Gastroesophageal sphincter (tissue), 4 donors: Measurements from ENCODE around the gene WBP2. TPM values are rescaled to one million over a fixed set of nuclear protein-coding genes. Genes with fewer than 3 reads are reported as not detected.

Experiments used
- ATAC-seq: fragments of 150-250 bp; one replicate; pipeline ENCODE4 v1.9.1; 2016; ENCODE audit warnings: mild to moderate bottlenecking, moderate library complexity
- H3K27ac ChIP-seq, 4 donors: fragments of 200-600 bp; sonication (generic) in 3 of 4; 1 replicate in 3 of 4; 2 replicates in 1 of 4; pipeline ENCODE4 v1.5.1; 2016 to 2019
- H3K27me3 ChIP-seq: fragments of 200-600 bp; sonication (generic); one replicate; pipeline ENCODE4 v1.5.1; 2019
- H3K36me3 ChIP-seq, 2 donors: fragments of 200-600 bp; sonication (generic); one replicate each; pipeline ENCODE4 v1.5.1; 2019; ENCODE audit warnings: control low read depth in 1 of 2
- H3K4me1 ChIP-seq, 3 donors: fragments of 200-600 bp; sonication (generic); 1 replicate in 2 of 3; 2 replicates in 1 of 3; pipeline ENCODE4 v1.5.1; 2016 to 2019; ENCODE audit warnings: control low read depth in 2 of 3
- H3K4me3 ChIP-seq, 2 donors: fragments of 200-600 bp; sonication (generic); one replicate each; pipeline ENCODE4 v1.5.1; 2019; ENCODE audit warnings: mild to moderate bottlenecking in 1 of 2, moderate library complexity in 1 of 2
- H3K9me3 ChIP-seq, 3 donors: fragments of 200-600 bp; sonication (generic); one replicate each; pipeline ENCODE4 v1.5.1; 2017 to 2019; ENCODE audit warnings: control low read depth in 2 of 3
- EP300 ChIP-seq: sonication (generic); formaldehyde crosslinking; IDR thresholded peaks from one replicate; pipeline ENCODE4 v1.6.1; 2017; ENCODE audit warnings: antibody characterized with exemption, mild to moderate bottlenecking
- POLR2A ChIP-seq, 2 donors: fragments of 450-650 bp; IDR thresholded peaks; one replicate each; pipeline ENCODE4 v1.6.1; 2017; ENCODE audit warnings: antibody characterized with exemption in 2 of 2, mild to moderate bottlenecking in 2 of 2, moderate library complexity in 1 of 2
- POLR2AphosphoS5 ChIP-seq: sonication (generic); formaldehyde crosslinking; IDR thresholded peaks from one replicate; pipeline ENCODE4 v1.6.1; 2017; ENCODE audit warnings: antibody characterized with exemption
- WGBS, 2 donors: methylation state at CpG; one replicate each; pipeline ENCODE4 v1.1.5; 2018; ENCODE audit warnings: low coverage in 1 of 2; 5-methylcytosine and 5-hydroxymethylcytosine counted together
- total RNA-seq, 4 donors: library from RNA; depleted of rRNA; stranded (reverse); fragments of >200 nt; gene quantifications; one replicate each; pipeline ENCODE4 v1.1.0, GENCODE V29; 2016
- TF ChIP-seq, protein P1 (sequence below), 4 experiments: fragments of 200-600 bp in 2 of 4; fragments of 450-650 bp in 2 of 4; sonication (generic) in 1 of 4; IDR thresholded peaks; one replicate each; pipeline ENCODE4 v1.5.1; 2017 to 2019; ENCODE audit warnings: antibody characterized with exemption in 4 of 4, mild to moderate bottlenecking in 2 of 4, moderate library complexity in 2 of 4

The WBP2 gene
- total RNA-seq, 4 donors from 2014 or later: 50.0 to 83.9 (median 57.6) TPM

DNA sequence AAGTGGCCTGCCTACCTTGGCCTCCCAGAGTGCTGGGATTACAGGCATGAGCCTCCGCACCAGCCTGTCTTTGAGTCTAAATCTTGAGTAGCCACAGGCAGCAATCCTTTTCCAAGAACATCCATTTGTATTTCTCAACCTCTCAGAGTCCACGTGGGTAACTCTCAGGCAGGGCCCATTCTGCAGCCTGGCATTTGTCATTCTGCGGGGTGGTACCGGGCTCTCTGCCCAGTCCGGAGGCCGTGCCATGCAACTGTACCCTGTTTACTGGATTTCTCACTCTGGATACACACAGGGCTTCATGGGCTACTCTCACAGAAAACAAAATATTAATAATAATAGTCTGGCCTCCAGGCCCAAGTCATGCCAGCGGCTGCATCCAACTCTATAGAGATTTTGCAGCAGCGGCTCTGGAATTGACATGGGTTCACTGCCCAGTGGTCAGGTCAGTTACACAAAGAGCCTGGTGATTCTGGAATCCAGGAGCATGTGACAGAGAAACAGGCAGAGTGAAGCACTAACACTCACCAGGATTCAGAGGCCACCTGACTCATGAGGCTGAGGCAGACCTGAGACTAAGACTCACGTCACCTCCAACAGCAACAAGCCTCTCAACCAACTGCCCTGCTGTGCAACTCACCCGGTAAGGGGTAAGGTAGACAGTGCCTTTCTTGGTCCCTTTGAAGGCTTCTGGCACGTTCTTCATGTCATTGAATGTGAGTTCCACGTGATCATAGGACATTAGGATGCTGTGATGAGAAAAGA, 4.0 kb downstream of the WBP2 start:
- TF ChIP-seq POLR2A (IDR thresholded peaks at IDR 0.05): no peak
- no peak for TF ChIP-seq EP300
- peak; percentile 50 for TF ChIP-seq POLR2AphosphoS5
- TF ChIP-seq, protein P1, sequence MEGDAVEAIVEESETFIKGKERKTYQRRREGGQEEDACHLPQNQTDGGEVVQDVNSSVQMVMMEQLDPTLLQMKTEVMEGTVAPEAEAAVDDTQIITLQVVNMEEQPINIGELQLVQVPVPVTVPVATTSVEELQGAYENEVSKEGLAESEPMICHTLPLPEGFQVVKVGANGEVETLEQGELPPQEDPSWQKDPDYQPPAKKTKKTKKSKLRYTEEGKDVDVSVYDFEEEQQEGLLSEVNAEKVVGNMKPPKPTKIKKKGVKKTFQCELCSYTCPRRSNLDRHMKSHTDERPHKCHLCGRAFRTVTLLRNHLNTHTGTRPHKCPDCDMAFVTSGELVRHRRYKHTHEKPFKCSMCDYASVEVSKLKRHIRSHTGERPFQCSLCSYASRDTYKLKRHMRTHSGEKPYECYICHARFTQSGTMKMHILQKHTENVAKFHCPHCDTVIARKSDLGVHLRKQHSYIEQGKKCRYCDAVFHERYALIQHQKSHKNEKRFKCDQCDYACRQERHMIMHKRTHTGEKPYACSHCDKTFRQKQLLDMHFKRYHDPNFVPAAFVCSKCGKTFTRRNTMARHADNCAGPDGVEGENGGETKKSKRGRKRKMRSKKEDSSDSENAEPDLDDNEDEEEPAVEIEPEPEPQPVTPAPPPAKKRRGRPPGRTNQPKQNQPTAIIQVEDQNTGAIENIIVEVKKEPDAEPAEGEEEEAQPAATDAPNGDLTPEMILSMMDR (IDR thresholded peaks at IDR 0.05): no peak
- no peaks in the 10 kb centered on the region for H3K27me3 ChIP-seq
- no peak for ATAC-seq
- H3K4me3 ChIP-seq: no peak overlapping the region
- H3K27ac ChIP-seq: peak overlapping the region in 2 of 4 donors; percentile 34 to 75
- peaks cover 0 to 85% (median 20%) of the 10 kb centered on the region in 3 donors for H3K4me1 ChIP-seq
- no peaks in the 10 kb centered on the region for H3K9me3 ChIP-seq
- H3K36me3 ChIP-seq: peaks cover 0 to 73% of the 10 kb centered on the region in 2 donors
- 72 to 80% methylated on average over 3 to 6 of the region's 12 CpGs for WGBS, 2 donors

- Histone ChIP-seq H3K9me3 (no peaks in the 10 kb centered on the region), H3K4me1 (peaks cover 0 to 97% (median 31%) of the 10 kb centered on the region in 3 donors), H3K36me3 (peaks cover 0 to 83% of the 10 kb centered on the region in 2 donors), H3K27me3 (no peaks in the 10 kb centered on the region), H3K27ac (peak overlapping the region in 3 of 4 donors; percentile 75 to 77 (median 75)), H3K4me3 (no peak overlapping the region)
- 72 to 84% methylated on average over 3 to 6 of the region's 9 CpGs for WGBS, 2 donors
- no peak for TF ChIP-seq POLR2A (IDR thresholded peaks at IDR 0.05)
- no peak for TF ChIP-seq EP300
- TF ChIP-seq, protein P1 (IDR thresholded peaks at IDR 0.05): no peak
- no peak for TF ChIP-seq POLR2AphosphoS5
- ATAC-seq: no peak
Observed at GRCh38 chr17:75849724-75850123, 5.4 kb downstream of the WBP2 start.

DNA sequence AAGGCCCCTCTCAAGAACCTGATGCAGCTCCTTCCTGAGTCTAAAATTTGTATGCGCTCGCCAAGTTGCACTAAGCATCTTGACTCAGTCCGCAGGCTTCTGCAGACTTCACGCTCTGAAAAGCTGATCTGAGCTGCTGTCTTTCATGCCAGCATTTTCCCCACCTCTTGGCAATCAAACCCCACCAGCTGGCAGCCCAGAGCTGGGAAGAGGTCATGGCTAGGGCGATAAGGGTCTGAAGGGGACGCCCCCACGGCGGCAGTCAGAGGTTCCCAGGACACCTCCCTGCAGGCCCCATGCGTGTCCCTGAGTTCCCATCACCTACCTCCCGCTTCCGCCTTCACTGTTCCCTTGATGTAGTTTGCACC, 5.9 kb downstream of the WBP2 start:
- Histone ChIP-seq H3K36me3 (peaks cover 0 to 83% of the 10 kb centered on the region in 2 donors), H3K4me1 (peaks cover 0 to 100% (median 35%) of the 10 kb centered on the region in 3 donors), H3K4me3 (no peak overlapping the region), H3K27ac (peak overlapping the region in 3 of 4 donors; percentile 75 to 77 (median 75)), H3K27me3 (no peaks in the 10 kb centered on the region), H3K9me3 (no peaks in the 10 kb centered on the region)
- TF ChIP-seq, protein P1 (IDR thresholded peaks at IDR 0.05): no peak
- TF ChIP-seq POLR2AphosphoS5 (no peak), POLR2A (IDR thresholded peaks at IDR 0.05) (no peak), EP300 (no peak)
- no peak for ATAC-seq
- WGBS, 2 donors: 70% methylated on average over 7 of the region's 11 CpGs; no CpG with 5 or more reads in 1 of the 2 donors

- Histone ChIP-seq H3K4me3 (no peak overlapping the region), H3K36me3 (peaks cover 0 to 83% of the 10 kb centered on the region in 2 donors), H3K27ac (peak overlapping the region in 3 of 4 donors; percentile 75 to 77 (median 75)), H3K27me3 (no peaks in the 10 kb centered on the region), H3K4me1 (peaks cover 0 to 96% (median 31%) of the 10 kb centered on the region in 3 donors), H3K9me3 (no peaks in the 10 kb centered on the region)
- peak; percentile 66 for ATAC-seq
- 22 to 57% methylated on average over 1 to 7 of the region's 16 CpGs for WGBS, 2 donors
- no peak for TF ChIP-seq POLR2AphosphoS5
- no peak for TF ChIP-seq EP300
- TF ChIP-seq, protein P1 (IDR thresholded peaks at IDR 0.05): peak in 3 of 4 experiments; percentile 58 to 69 (median 64)
- TF ChIP-seq POLR2A (IDR thresholded peaks at IDR 0.05): no peak
Observed at GRCh38 chr17:75848523-75849278, 6.4 kb downstream of the WBP2 start.
